HG03045 (cell line): ENCODE data around the gene DENND1A.

Source experiments
- ATAC-seq: cut with Tn5 transposase; IDR thresholded peaks from one replicate; pipeline ENCODE4 v1.9.1; 2021; ENCODE audit warnings: mild to moderate bottlenecking, moderate library complexity; ENCODE audit not compliant: unreplicated experiment

The DENND1A gene

DNA sequence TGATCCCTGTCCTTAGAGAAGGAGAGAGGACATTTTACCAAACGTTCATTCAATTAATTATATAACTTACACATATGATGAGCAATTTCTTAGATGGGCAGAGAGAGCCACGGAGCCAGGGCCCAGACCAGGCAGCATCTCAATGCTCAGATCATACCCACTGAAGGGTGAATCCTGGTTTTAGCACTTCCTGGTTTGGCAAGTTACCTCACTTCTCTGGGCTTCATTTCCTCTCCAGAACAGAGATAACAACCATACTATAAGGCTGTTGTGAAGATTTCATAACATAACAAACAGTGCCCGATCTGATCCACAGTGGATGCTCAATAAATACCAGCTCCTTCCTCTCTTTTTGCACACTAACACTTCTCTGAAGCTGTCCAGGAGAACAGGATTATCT, 271.1 kb downstream of the DENND1A start:
- ATAC-seq: no peak

DNA sequence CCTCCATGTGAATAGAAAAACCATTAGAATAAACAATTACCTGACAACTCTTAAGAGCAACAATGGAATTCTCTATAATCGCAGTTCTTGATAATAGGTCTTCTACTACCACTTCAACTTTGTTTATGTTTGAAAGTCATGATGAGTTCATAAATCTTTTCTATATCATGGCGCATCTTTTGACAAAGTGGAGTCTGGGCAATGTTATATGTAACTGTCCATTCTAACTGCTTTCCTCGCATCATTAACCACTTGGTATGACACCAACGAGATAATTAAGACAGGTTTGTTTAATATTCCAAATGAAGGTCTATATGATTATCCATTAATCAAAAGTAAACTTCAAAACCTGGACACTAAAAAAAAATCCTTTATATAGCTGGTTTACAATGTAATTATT, 272.0 kb downstream of the DENND1A start:
- ATAC-seq: no peak

DNA sequence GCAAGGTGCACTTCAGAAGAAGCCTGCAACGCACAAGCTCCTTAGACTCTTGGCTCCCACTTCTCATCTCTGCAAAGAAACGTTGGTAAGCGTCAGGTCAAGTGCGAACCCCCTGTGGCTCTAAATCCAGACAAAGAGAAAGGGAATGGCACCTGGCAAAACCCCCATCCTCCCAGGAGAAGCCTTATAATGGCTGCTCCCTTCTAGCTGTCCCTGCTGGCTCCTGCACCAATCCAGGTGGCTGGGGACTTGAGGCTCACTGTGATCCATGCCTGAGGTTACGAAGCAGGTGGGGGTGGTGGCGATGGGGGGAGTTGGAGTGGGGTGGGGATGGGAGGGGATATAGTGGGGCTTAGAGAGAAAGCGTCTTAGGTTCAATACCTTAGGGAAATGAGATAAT, 272.8 kb downstream of the DENND1A start:
- ATAC-seq: no peak

DNA sequence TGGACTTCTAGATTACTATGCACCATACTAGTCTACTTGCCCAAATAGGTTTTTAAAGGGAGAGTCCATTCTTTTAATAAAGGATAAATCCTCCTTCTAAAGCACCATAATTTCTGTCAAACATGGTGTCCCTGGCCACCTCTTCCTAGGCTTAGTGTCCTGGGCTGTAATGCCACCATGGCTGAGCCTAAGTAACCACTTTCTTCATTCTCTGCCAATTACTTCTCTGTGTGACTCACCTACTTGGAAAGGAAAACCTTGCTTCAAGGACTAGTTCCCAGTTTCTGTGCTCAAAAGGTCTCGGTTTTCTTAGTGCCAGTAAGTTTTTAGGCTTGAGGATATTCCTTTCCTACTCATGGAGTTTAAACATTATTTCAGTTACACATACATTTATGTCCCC, 273.4 kb downstream of the DENND1A start:
- no peak for ATAC-seq

DNA sequence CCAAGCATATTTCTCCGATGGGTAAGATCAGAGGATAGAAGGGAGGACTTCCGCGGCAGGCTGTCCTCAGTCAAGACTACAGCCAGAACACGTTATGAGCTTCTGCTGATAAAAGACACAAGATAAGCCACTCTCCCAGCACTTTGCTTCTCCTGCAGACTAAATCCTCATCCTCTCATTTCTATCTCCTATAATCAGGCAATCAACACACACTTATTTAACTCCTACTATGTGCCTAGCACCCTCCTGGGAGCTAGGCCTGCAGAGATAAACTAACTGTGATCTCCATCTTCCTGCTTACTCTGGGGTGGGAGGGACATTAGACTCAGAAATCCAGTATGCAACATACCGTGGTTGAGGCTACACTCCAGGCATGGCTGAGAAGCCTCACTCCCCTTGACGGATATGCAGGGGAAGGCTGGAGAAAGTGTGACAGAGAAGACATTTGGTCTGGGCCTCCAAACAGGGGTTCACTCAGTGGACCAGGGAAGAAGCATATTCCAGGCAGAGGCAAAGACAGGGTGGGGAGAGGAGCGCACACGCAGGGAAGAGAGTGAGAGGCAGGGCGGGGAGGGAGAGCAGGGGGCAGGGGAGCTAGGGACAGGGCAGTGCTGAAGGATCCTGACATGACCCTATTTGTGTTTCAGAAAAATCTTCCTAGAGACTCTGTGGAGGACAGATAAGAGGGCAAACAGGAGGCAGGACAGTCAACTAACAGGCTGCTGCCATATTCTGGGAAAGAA, 274.1 kb downstream of the DENND1A start:
- no peak for ATAC-seq

DNA sequence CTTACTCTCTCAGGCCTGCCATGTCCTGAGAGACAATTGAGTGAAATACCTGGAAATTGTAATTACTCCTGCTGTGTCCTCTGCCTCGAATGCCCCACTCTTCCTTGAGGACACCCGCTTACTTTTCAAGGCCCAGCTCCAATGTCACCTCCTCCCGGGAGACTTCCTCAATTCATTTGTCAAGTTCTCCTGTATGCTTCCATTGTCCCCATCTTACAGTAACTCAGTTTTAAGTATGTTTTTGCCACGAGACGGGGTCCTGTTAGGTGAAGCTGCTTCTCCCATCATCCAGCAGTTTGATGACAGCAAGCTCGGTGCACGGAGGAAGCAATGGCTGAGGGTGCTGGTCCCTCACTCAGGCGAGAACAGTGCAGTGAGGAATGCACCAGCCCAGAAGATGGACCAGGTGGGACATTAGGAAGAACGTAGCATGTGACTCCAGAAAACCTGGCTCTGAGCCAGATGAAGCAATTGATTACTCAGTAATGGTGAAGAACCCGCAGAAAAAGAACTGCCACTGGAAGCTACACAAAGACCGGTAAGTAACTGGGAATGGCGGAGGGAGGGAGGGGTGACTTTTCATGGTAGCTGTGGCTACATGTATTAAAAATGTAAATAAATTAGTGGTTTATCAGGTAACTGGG, 274.8 kb downstream of the DENND1A start:
- ATAC-seq: no peak

DNA sequence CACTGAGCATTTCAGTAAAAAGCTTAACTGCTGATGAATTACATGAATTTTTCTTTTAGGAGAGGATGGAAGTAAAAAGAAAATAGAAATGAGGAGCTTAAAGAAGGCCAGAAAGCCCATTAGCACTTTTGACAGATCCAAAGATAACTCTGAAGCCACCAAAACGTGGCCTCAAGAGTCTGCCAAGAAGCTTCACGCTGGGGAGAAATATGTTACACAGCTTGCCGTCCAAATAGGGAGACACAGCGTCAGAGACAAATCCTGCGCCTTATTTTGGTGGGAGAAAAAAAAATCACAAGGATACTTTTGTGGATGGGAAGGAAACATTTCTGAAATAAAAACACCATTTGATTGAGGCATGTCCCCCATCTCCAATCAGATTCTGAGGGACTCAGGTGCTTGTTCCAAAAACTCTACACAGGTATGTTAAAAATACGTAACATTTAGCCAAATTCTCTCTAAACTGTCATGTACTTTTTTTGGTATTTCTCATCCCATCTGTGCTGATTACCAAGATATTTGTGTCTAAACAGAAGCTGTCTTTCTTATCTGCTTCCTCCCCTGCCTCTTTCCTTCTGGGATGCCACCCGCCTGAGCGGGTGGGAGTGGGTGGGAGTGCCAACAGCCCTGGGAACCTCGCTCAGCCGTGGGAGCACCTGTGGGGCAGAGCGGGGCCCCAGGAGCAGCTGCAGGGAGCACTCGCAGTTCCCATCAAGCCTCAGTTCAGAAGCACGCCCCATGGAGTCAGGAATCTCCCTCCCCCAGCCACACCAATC, 275.5 kb downstream of the DENND1A start:
- ATAC-seq: no peak

DNA sequence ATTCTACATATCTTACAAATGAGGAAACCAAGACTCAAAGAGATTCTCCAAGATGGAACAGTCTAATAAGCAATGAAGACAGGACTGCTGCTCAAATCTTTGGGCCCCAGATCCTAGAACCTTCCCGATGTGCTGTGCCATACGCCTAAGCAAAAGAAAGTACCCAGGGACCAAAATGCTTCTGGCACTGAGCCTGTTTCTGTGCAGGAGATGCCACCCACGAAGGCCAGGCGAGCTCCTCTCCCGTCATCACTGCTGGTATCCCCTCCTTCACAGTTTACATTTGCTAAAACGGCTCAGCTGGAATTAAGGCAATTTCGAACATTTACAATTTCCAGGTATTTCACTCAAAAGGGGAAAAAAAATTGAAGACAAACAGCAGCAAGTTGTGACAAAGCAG, 277.5 kb downstream of the DENND1A start:
- ATAC-seq: no peak

DNA sequence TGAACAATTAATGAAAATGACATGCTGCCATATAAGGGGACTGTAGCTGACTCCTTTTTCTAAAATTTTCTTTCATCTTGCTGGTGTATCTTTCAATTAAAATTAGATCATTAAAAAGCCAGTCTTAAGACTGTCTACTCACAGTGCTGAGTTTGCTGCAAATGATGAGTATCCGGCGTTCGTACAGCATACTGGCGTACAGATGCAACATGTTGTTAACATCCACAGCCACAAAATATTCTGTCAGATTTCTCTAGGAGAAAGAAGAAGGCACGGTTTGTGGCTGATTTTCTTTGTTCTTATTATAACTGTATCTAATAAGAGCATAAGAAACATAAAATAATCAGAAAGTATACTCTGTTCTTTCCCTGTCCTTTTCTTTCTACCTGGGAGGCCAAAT, 278.1 kb downstream of the DENND1A start:
- ATAC-seq: no peak

DNA sequence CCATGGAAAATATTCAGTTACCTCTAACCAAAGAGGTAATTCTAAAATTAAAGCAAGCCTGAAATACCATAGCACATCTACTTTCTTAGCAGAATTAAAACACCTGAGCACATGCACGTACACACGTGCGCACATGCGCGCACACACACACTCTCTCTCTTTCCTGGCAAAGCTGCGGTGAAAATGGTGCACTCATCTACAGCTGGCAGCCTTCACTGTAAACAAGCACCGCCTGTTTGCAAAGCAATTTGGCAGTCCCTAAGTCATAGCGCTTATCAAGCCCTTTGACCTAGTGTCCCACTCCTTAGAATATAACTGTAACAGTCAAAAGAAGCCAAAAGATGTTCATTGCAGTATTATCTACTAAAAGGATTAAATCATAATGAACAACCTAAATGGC, 278.7 kb downstream of the DENND1A start:
- no peak for ATAC-seq

DNA sequence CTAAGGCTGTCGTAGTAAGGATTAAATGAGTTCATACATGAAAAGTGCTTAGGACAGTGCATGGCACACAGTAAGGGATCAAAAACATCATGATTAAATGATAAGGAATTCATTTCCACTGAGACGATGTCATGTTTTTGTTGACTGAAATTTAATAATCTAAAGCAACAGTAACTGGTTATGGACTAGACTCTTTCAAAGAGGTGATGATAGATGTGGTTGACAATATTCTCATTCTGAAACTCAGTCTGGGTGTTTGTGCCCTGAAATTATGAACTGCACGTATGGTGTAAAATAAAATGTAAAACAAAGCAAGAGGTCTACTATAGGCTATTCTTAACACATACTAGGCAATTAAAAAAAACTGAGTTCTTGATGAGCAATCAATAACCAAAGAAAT, 280.0 kb downstream of the DENND1A start:
- ATAC-seq: no peak

DNA sequence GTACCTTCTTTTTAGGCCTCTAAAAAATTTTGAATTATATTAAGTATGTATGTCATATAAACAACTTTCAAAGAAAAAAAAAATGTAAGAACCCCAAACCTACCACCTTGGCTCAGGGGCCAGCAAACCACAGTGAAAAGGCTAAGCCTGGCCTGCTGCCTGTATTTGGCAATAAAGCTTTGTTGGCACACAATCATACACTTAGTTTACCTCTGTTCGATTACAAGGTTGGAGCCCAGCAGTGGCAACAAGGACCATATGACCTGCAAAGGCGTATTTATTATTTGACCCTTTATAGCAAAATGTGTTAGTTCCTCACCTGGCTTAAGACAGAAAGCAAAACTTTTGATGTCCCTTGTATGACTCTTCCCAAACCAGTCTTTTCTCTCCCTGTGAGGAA, 282.8 kb downstream of the DENND1A start:
- ATAC-seq: no peak

DNA sequence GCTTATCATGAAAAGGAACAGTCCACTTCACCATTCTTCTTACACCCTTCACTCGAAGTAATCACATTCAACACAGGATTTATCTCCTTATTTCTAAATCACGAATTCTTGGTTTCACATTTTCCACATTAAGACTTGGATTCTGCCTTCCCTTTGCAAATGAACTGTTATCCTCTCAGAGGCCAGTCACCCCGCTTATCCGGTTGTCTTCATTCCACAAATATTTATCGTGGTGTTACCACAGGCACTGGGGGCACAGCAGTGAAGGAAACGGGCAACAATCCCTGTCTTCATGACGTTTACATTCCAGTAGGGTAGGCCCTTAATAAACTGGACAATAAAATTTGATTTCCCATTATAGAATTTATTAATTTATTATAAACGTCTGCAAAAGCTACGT, 284.2 kb downstream of the DENND1A start:
- no peak for ATAC-seq

DNA sequence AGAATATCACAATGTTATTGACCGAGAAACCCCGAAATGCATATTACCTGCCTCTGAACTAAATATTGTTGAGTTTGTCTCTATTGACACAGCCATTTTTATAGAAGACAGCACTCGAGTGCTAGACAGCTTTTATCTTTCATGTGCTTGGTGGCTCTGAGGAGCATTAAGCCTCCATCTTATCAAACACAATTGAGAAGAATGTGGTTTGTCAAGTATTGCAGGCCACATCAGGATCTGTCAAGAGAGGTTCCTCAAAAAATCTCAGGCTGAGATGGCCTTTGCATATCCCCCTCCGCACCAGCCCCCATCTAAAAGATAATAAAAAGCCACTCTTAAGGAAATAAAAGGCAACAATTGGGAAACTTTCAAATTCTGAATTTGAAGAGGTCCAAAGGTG, 284.8 kb downstream of the DENND1A start:
- no peak for ATAC-seq

DNA sequence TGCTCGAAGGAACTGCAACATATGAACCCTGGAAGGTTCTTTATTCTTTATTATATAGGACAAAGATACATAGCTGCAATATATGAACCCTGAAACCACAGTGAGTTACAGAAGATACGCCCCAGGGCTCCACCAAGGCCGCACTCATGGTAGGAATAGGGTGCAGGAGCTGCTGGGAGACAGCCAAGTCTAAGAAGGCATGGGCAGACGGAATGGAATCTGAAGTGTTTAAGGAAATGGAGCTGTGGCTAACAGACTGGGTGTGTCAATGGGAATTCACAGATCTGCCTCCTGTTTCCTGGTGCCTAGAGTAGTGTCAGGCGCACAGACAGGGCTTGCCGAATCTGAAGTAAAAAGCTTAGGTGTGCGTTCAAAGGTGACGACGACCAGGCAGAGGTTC, 286.4 kb downstream of the DENND1A start:
- no peak for ATAC-seq

DNA sequence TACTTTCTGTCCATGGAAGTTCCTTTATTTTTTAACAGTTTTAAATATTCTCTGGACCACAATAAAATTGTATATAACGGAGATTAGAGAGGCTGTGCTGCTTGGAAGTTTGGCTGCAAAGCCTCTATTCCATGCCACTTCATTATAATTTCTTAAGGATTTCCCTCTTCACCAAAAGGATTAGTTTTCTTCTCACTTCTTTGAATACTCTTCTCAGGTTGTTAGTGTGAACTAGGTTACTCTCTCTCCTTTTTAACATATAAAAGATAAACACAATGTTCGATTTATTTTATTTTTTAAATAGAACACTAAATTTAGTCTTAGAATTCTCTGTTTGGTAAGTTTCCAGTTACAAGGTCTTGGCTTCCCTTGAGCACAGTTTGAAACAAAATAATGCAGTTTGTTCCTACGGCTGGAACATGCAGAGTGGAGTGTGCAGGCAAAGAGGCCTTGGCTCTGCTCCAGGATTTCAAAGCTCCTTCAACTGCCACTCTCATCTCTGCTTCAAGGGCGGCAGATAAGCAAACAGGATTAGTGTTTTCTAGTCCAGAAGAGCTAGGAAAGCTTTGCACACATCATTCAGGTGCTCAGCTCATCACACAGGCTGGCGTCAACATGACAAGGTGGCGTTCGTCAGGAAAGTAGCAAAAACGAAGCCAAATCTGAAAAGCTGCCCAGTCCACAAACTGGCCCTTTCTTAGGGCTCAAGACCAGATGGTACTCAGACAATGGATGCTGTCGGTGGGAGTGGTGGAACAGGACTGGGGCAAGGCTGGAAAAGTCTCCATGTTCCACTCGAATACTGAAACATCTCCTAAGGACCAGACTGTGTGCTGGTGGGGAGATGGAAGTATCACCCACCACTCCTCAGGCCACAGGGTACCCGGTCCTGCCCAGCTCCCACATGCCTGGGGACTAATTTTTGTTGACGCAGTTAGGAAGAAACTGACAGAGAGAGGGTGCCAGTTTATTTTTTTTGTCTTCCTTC, 287.3 kb downstream of the DENND1A start:
- no peak for ATAC-seq

DNA sequence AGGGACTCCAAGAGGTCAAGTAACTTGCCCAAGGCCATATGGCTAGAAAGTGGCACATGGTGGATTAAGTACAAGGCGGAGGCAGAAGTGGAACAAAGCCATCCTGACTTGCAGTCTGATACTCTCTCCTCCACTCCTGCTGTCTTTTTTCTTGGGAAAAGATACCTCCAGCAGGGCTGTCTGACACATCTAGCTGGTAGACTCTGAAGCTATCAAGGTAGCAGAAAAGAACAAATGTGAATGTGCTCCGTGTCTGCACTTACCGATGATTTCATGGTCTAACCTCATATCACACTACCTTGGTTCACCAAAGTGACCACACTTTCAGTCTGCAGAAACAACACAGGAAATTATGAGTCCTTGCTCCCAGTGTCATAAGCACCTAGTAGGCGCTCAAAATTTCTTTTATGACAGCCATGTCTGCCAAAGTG, 289.1 kb downstream of the DENND1A start:
- no peak for ATAC-seq

DNA sequence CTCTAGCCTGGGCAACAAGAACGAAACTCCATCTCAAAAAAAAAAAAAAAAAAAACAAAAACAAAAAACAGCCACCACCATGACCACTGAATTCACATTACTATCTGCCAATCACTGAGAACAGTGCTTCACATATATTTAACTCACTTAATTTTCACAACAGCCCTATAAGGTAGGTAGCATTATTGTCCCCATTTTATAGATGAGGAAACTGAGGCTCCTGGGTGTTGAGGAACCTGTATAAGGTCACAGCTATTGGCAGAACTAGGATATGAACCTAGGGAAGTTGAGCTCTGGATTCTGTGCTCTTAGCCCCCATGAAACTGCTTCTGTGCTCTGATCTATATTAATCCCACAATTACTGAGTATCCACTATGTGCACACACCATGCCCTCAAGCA, 290.2 kb downstream of the DENND1A start:
- no peak for ATAC-seq

DNA sequence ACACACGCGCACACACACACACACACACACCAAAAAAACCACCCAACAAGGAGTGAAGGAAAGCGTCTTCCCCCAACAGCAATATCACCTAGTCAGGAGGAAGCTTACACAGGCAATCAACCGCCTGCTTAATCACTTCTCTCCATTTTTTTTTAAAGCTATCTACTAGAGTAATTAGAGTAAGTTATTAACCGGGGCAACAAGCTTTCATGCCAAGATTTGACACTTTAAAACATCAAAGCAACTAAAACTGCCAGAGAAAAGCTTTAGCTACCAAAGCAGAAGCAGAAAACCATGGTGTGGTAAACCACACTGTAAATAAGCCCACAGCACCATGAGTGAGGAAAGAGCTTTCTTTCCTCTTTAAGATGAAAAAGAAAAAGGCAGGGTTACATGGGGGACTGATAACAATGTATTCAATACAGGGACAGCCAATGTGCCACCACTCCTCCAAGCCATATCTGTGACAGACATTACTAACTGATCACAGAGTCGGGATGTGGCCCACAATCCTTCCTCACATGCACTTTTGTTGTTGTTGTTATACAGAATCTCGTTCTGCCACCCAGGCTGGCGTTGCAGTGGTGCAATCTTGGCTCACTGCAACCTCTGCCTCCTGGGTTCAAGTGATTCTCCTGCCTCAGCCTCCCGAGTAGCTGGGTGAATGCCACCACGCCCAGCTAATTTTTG, 291.8 kb downstream of the DENND1A start:
- no peak for ATAC-seq

DNA sequence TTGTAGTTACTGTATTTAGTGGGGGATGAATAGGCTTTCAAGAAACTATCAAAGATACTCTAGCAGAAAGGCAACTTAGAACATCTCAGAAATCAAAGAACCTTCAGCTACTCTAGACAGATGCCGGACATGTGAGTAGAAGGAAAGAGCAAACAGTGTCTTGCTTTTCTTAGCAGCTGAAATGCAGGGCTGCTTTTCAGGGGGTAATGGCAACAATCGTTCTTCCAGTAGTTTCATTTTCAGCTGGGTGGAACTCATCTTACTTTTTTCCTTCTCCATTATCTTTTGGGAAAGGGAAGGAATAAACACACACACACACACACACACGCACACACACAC, 292.4 kb downstream of the DENND1A start:
- no peak for ATAC-seq
